GM19395 (cell line): ENCODE measurements around the gene CHAF1A.

Source experiments
- ATAC-seq: cut with Tn5 transposase; IDR thresholded peaks from one replicate; pipeline ENCODE4 v1.9.1; 2021; ENCODE audit warnings: mild to moderate bottlenecking, moderate library complexity; ENCODE audit not compliant: unreplicated experiment

CHAF1A gene

GRCh38 chr19:4376991-4377781 lies 25.3 kb upstream of the CHAF1A start:
- no peak for ATAC-seq

- no peak for ATAC-seq
Measured at GRCh38 chr19:4378886-4379285, 23.6 kb upstream of the CHAF1A start.

GRCh38 chr19:4379383-4380253 lies 22.8 kb upstream of the CHAF1A start:
- no peak for ATAC-seq

- ATAC-seq: no peak
Measured at GRCh38 chr19:4380254-4380727, 22.1 kb upstream of the CHAF1A start.

- ATAC-seq: no peak
Measured at GRCh38 chr19:4385291-4386040, 17.0 kb upstream of the CHAF1A start.

GRCh38 chr19:4386041-4386782 lies 16.2 kb upstream of the CHAF1A start:
- ATAC-seq: no peak

GRCh38 chr19:4388337-4389063 lies 13.9 kb upstream of the CHAF1A start:
- no peak for ATAC-seq

GRCh38 chr19:4389064-4389375 lies 13.4 kb upstream of the CHAF1A start:
- ATAC-seq: no peak

- ATAC-seq: no peak
Measured at GRCh38 chr19:4389511-4390016, 12.9 kb upstream of the CHAF1A start.

GRCh38 chr19:4390017-4390566 lies 12.3 kb upstream of the CHAF1A start:
- ATAC-seq: no peak

- no peak for ATAC-seq
Measured at GRCh38 chr19:4390567-4391305, 11.7 kb upstream of the CHAF1A start.

GRCh38 chr19:4391306-4391693 lies 11.1 kb upstream of the CHAF1A start:
- no peak for ATAC-seq

- no peak for ATAC-seq
Measured at GRCh38 chr19:4391701-4392483, 10.5 kb upstream of the CHAF1A start.

- ATAC-seq: no peak
Measured at GRCh38 chr19:4393947-4394590, 8.4 kb upstream of the CHAF1A start.

- ATAC-seq: no peak
Measured at GRCh38 chr19:4396949-4397783, 5.3 kb upstream of the CHAF1A start.

GRCh38 chr19:4399812-4400134 lies 2.7 kb upstream of the CHAF1A start:
- no peak for ATAC-seq
